Pericardium fibroblast (primary cell): ENCODE data around the gene PPP4R3B. TPM values are rescaled to one million over a fixed set of nuclear protein-coding genes. Genes with fewer than 3 reads are reported as not detected.

Source experiments
- total RNA-seq: library from RNA; depleted of rRNA; stranded (reverse); fragments of >200 nt; gene quantifications from 2 replicates; pipeline ENCODE4 v1.2.3, GENCODE V29; 2015

Gene PPP4R3B
- total RNA-seq, result 31.2 TPM in 2 replicates

GRCh38 chr2:55617175-55618024, at the start of gene PPP4R3B:
Gene PPP4R3B (minus strand): TSS chr2:55617622. CDS start chr2:55617285, 337 bp downstream.

Other genes starting within 250 kb of the PPP4R3B start
- 16.2 and 17.0 TPM in 2 replicates for gene CCDC88A, start 197.8 kb downstream of the PPP4R3B start, total RNA-seq
- 13.3 and 22.9 TPM in 2 replicates for gene CFAP36, start 97.9 kb downstream of the PPP4R3B start, total RNA-seq
- gene PNPT1, start 76.2 kb upstream of the PPP4R3B start, total RNA-seq, result 9.5 and 17.3 TPM in 2 replicates